Esophagus squamous epithelium (tissue), 5 donors: Measurements from ENCODE around the gene FBXL7. TPM values are rescaled to one million over a fixed set of nuclear protein-coding genes. Genes with fewer than 3 reads are reported as not detected.

Experiments
- DNase-seq: peaks from one replicate; lab custom pipeline; 2025; lab: John Stamatoyannopoulos, UW
- H3K27ac ChIP-seq, 4 donors: fragments of 200-600 bp; sonication (generic); one replicate each; pipeline ENCODE4 v1.5.1; 2016 to 2019; ENCODE audit warnings: mild to moderate bottlenecking in 1 of 4
- H3K27me3 ChIP-seq, 4 donors: fragments of 200-600 bp; sonication (generic); 1 replicate in 3 of 4; 2 replicates in 1 of 4; pipeline versions ENCODE4 v1.5.1 to v1.6.0; 2017 to 2021; ENCODE audit warnings: antibody characterized with exemption in 1 of 4
- H3K36me3 ChIP-seq, 3 donors: fragments of 200-600 bp; sonication (generic); one replicate each; pipeline ENCODE4 v1.5.1; 2016 to 2019
- H3K4me1 ChIP-seq, 3 donors: fragments of 200-600 bp; sonication (generic); one replicate each; pipeline ENCODE4 v1.5.1; 2017 to 2019
- H3K4me3 ChIP-seq, 4 donors: fragments of 200-600 bp; sonication (generic); 1 replicate in 3 of 4; 2 replicates in 1 of 4; pipeline ENCODE4 v1.5.1; 2016 to 2019; ENCODE audit warnings: mild to moderate bottlenecking in 2 of 4, moderate library complexity in 1 of 4
- H3K9me3 ChIP-seq, 3 donors: fragments of 200-600 bp; sonication (generic); one replicate each; pipeline ENCODE4 v1.5.1; 2016 to 2019
- POLR2A ChIP-seq, 4 donors: fragments of 450-650 bp; IDR thresholded peaks; one replicate each; pipeline ENCODE4 v1.6.1; 2017; ENCODE audit warnings: antibody characterized with exemption in 4 of 4, mild to moderate bottlenecking in 4 of 4, moderate library complexity in 3 of 4
- WGBS, 2 donors: methylation state at CpG; one replicate each; pipeline ENCODE4 v1.1.5; 2018; 5-methylcytosine and 5-hydroxymethylcytosine counted together
- intact Hi-C: fragments of 100-400 bp; cut with DNase I; formaldehyde crosslinking; loops from one replicate; pipeline ENCODE4 v1.15.0; 2022
- total RNA-seq, 4 donors: library from RNA; depleted of rRNA; stranded (reverse); fragments of >200 nt; gene quantifications; one replicate each; pipeline ENCODE4 v1.1.0, GENCODE V29; 2016
- TF ChIP-seq, protein P1 (sequence below), 6 experiments: fragments of 450-650 bp in 4 of 6; fragments of 200-600 bp in 2 of 6; sonication (generic) in 2 of 6; IDR thresholded peaks; one replicate each; pipeline ENCODE4 v1.5.1; 2016 to 2019; ENCODE audit warnings: antibody characterized with exemption in 6 of 6, mild to moderate bottlenecking in 4 of 6, moderate library complexity in 4 of 6
- donor health status: DM: yes; HTN: yes; CAD: no.

FBXL7 gene
- total RNA-seq, 4 donors from 2014 or later, result 0.68 to 15.1 (median 2.8) TPM

DNA sequence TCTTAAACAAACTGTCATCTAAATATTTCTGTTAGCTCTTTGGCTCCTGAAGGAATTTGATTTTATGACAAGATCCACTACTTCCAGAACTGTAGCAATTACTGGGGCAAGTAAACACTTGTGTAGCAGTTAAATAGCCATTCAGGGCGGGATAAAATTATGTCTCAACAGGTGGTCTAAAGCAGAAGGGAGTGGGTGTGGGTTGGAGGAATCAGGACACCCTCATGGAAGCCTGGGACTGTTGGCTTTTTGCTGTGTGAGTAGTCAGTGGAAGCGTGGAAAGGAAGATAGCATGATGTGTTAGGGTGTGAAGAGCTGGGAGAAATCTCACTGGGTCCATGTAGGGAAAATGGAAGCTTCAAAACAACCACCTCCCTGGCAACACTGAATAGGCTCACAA lies 127.1 kb downstream of the FBXL7 start:
- Histone ChIP-seq H3K27me3 (no peaks in the 10 kb centered on the region), H3K4me3 (no peak overlapping the region), H3K27ac (no peak overlapping the region), H3K9me3 (no peaks in the 10 kb centered on the region), H3K4me1 (no peaks in the 10 kb centered on the region), H3K36me3 (no peaks in the 10 kb centered on the region)
- TF ChIP-seq, protein P1, sequence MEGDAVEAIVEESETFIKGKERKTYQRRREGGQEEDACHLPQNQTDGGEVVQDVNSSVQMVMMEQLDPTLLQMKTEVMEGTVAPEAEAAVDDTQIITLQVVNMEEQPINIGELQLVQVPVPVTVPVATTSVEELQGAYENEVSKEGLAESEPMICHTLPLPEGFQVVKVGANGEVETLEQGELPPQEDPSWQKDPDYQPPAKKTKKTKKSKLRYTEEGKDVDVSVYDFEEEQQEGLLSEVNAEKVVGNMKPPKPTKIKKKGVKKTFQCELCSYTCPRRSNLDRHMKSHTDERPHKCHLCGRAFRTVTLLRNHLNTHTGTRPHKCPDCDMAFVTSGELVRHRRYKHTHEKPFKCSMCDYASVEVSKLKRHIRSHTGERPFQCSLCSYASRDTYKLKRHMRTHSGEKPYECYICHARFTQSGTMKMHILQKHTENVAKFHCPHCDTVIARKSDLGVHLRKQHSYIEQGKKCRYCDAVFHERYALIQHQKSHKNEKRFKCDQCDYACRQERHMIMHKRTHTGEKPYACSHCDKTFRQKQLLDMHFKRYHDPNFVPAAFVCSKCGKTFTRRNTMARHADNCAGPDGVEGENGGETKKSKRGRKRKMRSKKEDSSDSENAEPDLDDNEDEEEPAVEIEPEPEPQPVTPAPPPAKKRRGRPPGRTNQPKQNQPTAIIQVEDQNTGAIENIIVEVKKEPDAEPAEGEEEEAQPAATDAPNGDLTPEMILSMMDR (IDR thresholded peaks at IDR 0.05), result no peak
- no peak for TF ChIP-seq POLR2A (IDR thresholded peaks at IDR 0.05)
- intact Hi-C loops, result no loop called here
- WGBS, 2 donors, result 61 to 89% methylated on average over 2 of the region's 2 CpGs
- no peak for DNase-seq

GRCh38 chr5:15627647-15628046 lies 127.7 kb downstream of the FBXL7 start:
- WGBS, 2 donors, result 55 to 69% methylated on average over 2 of the region's 2 CpGs
- Histone ChIP-seq H3K4me3 (no peak overlapping the region), H3K4me1 (no peaks in the 10 kb centered on the region), H3K9me3 (no peaks in the 10 kb centered on the region), H3K36me3 (no peaks in the 10 kb centered on the region), H3K27ac (no peak overlapping the region), H3K27me3 (no peaks in the 10 kb centered on the region)
- intact Hi-C loops, result no loop called here
- TF ChIP-seq, protein P1 (IDR thresholded peaks at IDR 0.05), result no peak
- no peak for TF ChIP-seq POLR2A (IDR thresholded peaks at IDR 0.05)
- DNase-seq, result no peak

GRCh38 chr5:15630441-15630840 lies 130.5 kb downstream of the FBXL7 start:
- no peaks in the 10 kb centered on the region for H3K27me3 ChIP-seq
- no peak overlapping the region for H3K27ac ChIP-seq
- H3K4me3 ChIP-seq, result no peak overlapping the region
- DNase-seq, result no peak
- TF ChIP-seq, protein P1 (IDR thresholded peaks at IDR 0.05), result no peak
- TF ChIP-seq POLR2A (IDR thresholded peaks at IDR 0.05), result no peak
- H3K36me3 ChIP-seq, result no peaks in the 10 kb centered on the region
- intact Hi-C loops, result no loop called here
- H3K9me3 ChIP-seq, result no peaks in the 10 kb centered on the region
- no peaks in the 10 kb centered on the region for H3K4me1 ChIP-seq

GRCh38 chr5:15634591-15635288 lies 134.8 kb downstream of the FBXL7 start:
- Histone ChIP-seq H3K4me3 (no peak overlapping the region), H3K4me1 (no peaks in the 10 kb centered on the region), H3K9me3 (no peaks in the 10 kb centered on the region), H3K36me3 (no peaks in the 10 kb centered on the region), H3K27me3 (no peaks in the 10 kb centered on the region), H3K27ac (no peak overlapping the region)
- TF ChIP-seq POLR2A (IDR thresholded peaks at IDR 0.05), result no peak
- TF ChIP-seq, protein P1 (IDR thresholded peaks at IDR 0.05), result no peak
- WGBS, 2 donors, result 85 to 90% methylated on average over 2 to 3 of the region's 4 CpGs
- DNase-seq, result no peak
- intact Hi-C loops, result no loop called here

- Histone ChIP-seq H3K4me1 (no peaks in the 10 kb centered on the region), H3K9me3 (no peaks in the 10 kb centered on the region), H3K4me3 (no peak overlapping the region), H3K27ac (no peak overlapping the region), H3K27me3 (no peaks in the 10 kb centered on the region), H3K36me3 (no peaks in the 10 kb centered on the region)
- intact Hi-C loops, result no loop called here
- WGBS, 2 donors, result 86 to 91% methylated on average over 1 of the region's 1 CpG
- no peak for TF ChIP-seq POLR2A (IDR thresholded peaks at IDR 0.05)
- TF ChIP-seq, protein P1 (IDR thresholded peaks at IDR 0.05), result no peak
- no peak for DNase-seq
Observed at GRCh38 chr5:15635289-15635616, 135.3 kb downstream of the FBXL7 start.
